ENCODE results near the gene SARS1.

DNA sequence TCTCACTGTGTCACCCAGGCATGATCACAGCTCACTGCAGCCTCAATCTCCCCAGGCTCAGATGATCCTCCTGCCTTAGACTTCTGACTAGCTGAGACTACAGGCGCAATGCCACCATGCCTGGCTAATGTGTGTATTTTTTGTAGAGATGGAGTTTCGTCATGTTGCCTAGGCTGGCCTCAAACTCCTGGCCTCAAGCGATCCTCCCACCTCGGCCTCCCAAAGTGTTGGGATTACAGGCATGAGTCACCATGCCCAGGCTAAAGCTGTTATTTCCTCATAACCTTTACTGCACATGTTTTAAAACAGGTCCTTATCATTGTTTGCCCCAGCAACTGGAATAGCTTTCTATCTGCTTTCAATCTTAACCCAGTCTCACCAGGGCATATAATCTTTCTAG lies 2.9 kb downstream of the SARS1 start:
- no peak for TF ChIP-seq CTCF (IDR thresholded peaks at IDR 0.05)
- no peak for TF ChIP-seq POLR2A (IDR thresholded peaks at IDR 0.05)

All from thyroid gland (tissue), 4 donors.